ENCODE data around the gene LNX1. TPM values are rescaled to one million over a fixed set of nuclear protein-coding genes. Genes with fewer than 3 reads are reported as not detected.

LNX1 gene
- total and polyA plus RNA-seq, 12 donors, result 1.2 to 8.9 (median 3.7) TPM

GRCh38 chr4:53592686-53593501 is 1.6 kb upstream of the LNX1 start:
- intact Hi-C loops (cut with DNase I), result loop anchor here in 1 of 2 donors (10.0 kb wide), 1 partner anchor 98 kb away; no protein-coding TSS in a partner anchor
- TF ChIP-seq, protein P1, sequence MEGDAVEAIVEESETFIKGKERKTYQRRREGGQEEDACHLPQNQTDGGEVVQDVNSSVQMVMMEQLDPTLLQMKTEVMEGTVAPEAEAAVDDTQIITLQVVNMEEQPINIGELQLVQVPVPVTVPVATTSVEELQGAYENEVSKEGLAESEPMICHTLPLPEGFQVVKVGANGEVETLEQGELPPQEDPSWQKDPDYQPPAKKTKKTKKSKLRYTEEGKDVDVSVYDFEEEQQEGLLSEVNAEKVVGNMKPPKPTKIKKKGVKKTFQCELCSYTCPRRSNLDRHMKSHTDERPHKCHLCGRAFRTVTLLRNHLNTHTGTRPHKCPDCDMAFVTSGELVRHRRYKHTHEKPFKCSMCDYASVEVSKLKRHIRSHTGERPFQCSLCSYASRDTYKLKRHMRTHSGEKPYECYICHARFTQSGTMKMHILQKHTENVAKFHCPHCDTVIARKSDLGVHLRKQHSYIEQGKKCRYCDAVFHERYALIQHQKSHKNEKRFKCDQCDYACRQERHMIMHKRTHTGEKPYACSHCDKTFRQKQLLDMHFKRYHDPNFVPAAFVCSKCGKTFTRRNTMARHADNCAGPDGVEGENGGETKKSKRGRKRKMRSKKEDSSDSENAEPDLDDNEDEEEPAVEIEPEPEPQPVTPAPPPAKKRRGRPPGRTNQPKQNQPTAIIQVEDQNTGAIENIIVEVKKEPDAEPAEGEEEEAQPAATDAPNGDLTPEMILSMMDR (IDR thresholded peaks at IDR 0.05), result no peak
- TF ChIP-seq POLR2A (IDR thresholded peaks at IDR 0.05), result no peak
- Histone ChIP-seq H3K27ac (peak overlapping the region in 4 of 5 donors; percentile 10 to 82 (median 58)), H3K4me3 (peak overlapping the region in 2 of 4 donors; percentile 14 to 61), H3K4me1 (replicated peaks in 1 of 2) (peaks cover 0 to 11% of the 10 kb centered on the region in 2 donors), H3K36me3 (replicated peaks in 1 of 2) (no peaks in the 10 kb centered on the region), H3K9me3 (replicated peaks in 1 of 3) (no peaks in the 10 kb centered on the region), H3K27me3 (no peaks in the 10 kb centered on the region)
- peak; percentile 62 to 82 (median 75) for DNase-seq
- 19 to 28% (median 23%) methylated on average over 20 of the region's 20 CpGs for WGBS, 4 donors

DNA sequence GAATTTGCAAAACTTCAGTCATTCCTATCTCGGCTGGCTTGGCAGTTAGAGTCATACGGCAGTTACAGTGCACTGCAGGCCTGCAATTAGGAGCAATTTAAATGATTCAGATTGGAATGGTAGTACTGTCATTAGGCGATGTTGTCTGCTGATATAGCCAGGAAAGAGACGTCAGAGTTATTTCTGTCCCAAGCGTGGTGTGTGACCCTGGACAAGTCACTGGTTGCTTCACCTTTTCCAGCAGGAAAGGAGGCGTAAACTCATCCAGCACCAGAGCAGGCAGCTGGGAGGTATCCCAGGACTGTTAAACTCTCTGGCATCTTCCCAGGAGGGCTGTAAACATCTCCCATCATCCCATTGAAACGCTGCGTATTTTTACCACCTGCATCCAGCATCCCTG is 836 bp upstream of the LNX1 start:
- DNase-seq, result peak in 4 of 7 donors; percentile 34 to 62 (median 57)
- WGBS, 4 donors, result 57 to 72% (median 60%) methylated on average over 8 of the region's 8 CpGs
- H3K27me3 ChIP-seq, result no peaks in the 10 kb centered on the region

DNA sequence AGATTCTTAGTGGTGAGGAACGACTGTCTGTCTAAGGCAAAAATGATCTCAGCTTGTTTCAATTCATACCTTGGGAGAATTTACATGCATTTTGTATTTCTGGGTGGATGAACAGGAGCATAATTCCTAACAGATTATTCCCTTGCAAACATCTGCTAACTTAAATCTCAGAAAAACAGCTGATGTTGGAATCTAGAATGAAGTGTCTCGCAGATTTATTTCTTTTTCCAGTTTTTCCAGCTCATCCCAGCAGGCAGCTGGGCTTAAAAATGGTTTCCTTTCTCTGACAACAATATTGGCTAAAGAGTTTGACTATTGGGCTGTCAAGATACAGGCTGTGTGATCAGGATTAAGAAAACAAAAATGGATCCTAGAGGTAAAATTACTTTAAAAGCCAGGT is 1.1 kb downstream of the LNX1 start:
- intact Hi-C loops (cut with DNase I), result loop anchor here in 1 of 2 donors (10.0 kb wide), 1 partner anchor 95 kb away; no protein-coding TSS in a partner anchor
- H3K36me3 ChIP-seq (replicated peaks in 1 of 2), result no peaks in the 10 kb centered on the region
- TF ChIP-seq, protein P1 (IDR thresholded peaks at IDR 0.05), result no peak
- TF ChIP-seq POLR2A (IDR thresholded peaks at IDR 0.05), result no peak
- H3K27me3 ChIP-seq, result no peaks in the 10 kb centered on the region
- H3K4me1 ChIP-seq (replicated peaks in 1 of 2), result peaks cover 0 to 11% of the 10 kb centered on the region in 2 donors
- H3K9me3 ChIP-seq (replicated peaks in 1 of 3), result no peaks in the 10 kb centered on the region
- WGBS, 4 donors, result 84 to 91% (median 88%) methylated on average over 2 of the region's 2 CpGs
- DNase-seq, result no peak
- H3K27ac ChIP-seq, result no peak overlapping the region
- H3K4me3 ChIP-seq, result no peak overlapping the region

More for the DNA sequence above, 836 bp upstream of the LNX1 start:
- no peak for TF ChIP-seq POLR2A (IDR thresholded peaks at IDR 0.05)
- TF ChIP-seq, protein P1 (IDR thresholded peaks at IDR 0.05), result no peak
- Histone ChIP-seq H3K9me3 (replicated peaks in 1 of 3) (no peaks in the 10 kb centered on the region), H3K4me3 (no peak overlapping the region), H3K27ac (peak overlapping the region in 4 of 5 donors; percentile 10 to 82 (median 58)), H3K4me1 (replicated peaks in 1 of 2) (peaks cover 0 to 11% of the 10 kb centered on the region in 2 donors), H3K36me3 (replicated peaks in 1 of 2) (no peaks in the 10 kb centered on the region)
- intact Hi-C loops (cut with DNase I), result loop anchor here in 1 of 2 donors (10.0 kb wide), 1 partner anchor 97 kb away; no protein-coding TSS in a partner anchor

DNA sequence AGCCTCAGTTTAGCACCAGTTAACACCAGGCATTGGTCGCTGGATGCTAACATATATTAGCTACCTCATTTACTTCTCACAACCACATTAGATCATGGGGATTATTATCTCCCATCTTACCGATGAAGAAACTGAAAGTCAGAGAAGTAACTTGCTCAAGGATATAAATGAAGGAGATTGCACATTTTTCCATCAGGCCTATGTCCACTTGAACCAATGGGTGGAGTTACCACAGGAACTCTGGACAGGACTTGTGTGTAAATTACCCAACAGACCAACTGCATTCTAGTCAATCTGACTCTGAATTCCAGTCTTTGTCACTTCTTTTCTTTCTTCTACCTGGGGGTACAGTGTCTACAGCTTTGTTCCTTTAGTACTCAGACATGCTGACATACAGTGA is 1.8 kb downstream of the LNX1 start:
- no peak for DNase-seq
- Histone ChIP-seq H3K27ac (no peak overlapping the region), H3K4me1 (replicated peaks in 1 of 2) (peaks cover 0 to 11% of the 10 kb centered on the region in 2 donors), H3K9me3 (replicated peaks in 1 of 3) (no peaks in the 10 kb centered on the region), H3K27me3 (no peaks in the 10 kb centered on the region), H3K4me3 (no peak overlapping the region), H3K36me3 (replicated peaks in 1 of 2) (no peaks in the 10 kb centered on the region)
- TF ChIP-seq, protein P1 (IDR thresholded peaks at IDR 0.05), result no peak
- TF ChIP-seq POLR2A (IDR thresholded peaks at IDR 0.05), result no peak
- WGBS, 4 donors, result 83 to 96% (median 89%) methylated on average over 2 of the region's 2 CpGs
- intact Hi-C loops (cut with DNase I), result no loop called here
